Sciatic nerve (tissue), 2 donors: ENCODE data around the gene RPP21. TPM values are rescaled to one million over a fixed set of nuclear protein-coding genes. Genes with fewer than 3 reads are reported as not detected.
"Not testable (repeated sequence)": the region's sequence is repeated elsewhere in the genome, so short reads cannot be mapped to it uniquely, and the experiment has no call there.

Experiments used
- ATAC-seq: fragments of 200-7000 bp; cut with Tn5 transposase; one replicate; pipeline ENCODE4 v1.9.1; 2020; ENCODE audit warnings: mild to moderate bottlenecking, moderate library complexity
- DNase-seq: peaks from one replicate; pipeline ENCODE4 v3.0.0-alpha.2; 2020; ENCODE audit warnings: low spot score
- intact Hi-C: fragments of 100-400 bp; cut with DNase I; formaldehyde crosslinking; loops from one replicate; pipeline ENCODE4 v1.14.2; 2022
- total RNA-seq: library from RNA; stranded (reverse); fragmentation: NEBNext Ultra II Directional; extraction: Animal tissue kit (Norgen Biotek cat#: 25700); gene quantifications from one replicate; pipeline ENCODE4 v1.2.1, GENCODE V29; 2021
- donor health status: DM: no; HTN: no; CAD: no.
- donor health status: DM: no; HTN: no; CAD: no.

The RPP21 gene
- total RNA-seq, 1 donor from 2014 or later = 36.7 TPM

DNA sequence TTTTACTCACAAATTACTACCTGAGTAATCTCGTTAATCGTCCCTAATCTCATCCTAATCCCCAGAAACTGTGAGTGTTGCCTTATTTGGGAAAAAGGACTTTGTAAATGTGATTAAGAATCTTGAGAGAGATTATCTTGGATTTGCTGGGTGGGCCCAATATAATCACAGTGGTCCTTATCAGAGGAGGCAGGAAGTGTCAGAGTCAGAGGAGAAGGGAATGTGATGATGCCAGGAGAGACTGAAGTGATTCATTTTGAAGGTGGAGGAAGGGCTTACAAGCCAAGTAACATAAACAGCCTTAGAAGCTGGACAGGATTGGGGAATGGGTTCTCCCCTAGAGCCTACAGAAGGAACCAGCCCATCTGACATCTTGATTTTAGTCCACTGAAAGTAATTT lies 16.7 kb downstream of the RPP21 start:
- DNase-seq = no peak
- intact Hi-C loops = no loop called here

DNA sequence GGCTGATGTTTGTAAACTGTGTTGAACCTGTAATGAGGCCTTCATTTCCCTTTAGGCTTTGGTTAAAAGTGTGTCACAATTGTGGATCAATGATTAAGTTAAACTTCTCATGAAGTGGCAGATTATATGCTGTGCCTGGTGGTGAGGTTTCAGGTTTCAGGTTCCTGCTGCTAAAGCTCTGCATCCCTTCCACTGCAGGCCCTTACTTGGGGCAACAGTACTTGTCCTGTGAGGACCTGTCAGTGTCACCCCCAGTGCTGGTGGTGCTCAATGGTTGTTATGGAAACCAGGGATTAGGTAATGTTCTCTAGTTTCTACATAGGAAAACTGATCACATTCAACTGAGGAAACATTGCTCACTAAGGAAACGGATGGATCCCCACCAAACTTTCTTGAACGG lies 18.5 kb downstream of the RPP21 start:
- ATAC-seq (no peak), DNase-seq (no peak)
- intact Hi-C loops = no loop called here

More for the DNA sequence above, 16.7 kb downstream of the RPP21 start:
- no peak for ATAC-seq

DNA sequence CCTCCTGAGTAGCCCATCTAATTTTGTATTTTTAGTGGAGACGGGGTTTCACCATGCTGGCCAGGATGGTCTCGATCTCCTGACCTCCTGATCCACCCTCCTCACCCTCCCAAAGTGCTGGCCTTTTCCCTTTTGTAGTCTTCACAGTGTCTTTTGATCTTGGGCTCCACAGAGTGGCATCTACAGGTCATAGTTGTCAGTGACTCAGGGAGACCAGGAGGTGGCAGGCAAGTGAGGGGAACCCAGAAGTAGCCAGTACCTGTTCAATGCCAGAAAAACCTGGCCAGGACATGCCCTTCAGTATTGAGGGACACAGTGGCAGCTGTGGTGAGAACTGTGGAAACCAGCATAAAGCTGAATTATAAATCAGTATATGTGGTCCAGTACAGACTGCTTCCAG lies 19.6 kb downstream of the RPP21 start:
- no peak for ATAC-seq
- intact Hi-C loops = no loop called here
- DNase-seq = no peak

DNA sequence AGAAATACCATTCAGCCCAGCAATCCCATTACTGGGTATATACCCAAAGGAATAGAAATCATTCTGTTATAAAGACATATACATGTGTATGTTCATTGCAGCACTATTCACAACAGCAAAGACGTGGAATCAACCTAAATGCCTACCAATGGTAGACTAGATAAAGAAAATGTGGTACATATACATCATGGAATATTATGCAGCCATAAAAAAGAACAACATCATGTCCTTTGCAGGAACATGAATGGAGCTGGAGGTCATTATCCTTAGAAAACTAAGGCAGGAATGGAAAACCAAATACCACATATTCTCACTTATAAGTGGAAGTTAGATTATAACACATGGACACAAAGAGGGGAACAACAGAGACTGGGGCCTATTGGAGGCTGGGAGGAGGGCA lies 24.3 kb downstream of the RPP21 start:
- DNase-seq, ATAC-seq, intact Hi-C loops: not testable (repeated sequence)

DNA sequence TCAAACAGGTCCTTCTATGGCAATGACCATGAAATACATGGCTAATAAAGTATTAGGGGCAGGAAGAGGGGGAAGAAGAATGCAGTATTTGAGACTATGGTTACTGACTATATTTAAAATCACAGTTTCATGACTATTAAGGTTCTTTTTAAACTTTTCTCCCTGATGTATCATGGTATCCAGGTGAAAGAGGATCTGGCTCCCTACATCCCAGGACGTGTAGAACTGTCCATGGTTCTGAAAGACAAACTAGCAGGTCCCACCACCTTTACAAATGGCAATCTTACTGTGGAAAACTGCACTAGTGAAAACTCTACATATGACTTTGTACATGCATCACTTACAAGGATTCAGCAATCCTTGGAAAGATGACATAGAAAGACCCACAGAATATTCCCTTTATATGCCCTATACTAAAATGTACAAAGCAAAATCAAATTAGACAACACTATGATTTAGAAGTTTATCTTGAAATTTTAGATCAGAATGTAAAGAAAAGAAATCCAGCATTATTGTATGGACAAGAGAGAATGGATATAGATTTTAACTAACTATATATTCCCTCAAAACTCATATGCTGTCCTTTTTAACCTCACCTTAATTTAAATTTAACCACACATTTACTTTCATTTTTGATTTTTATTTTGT lies 33.5 kb downstream of the RPP21 start:
- intact Hi-C loops = no loop called here
- ATAC-seq = no peak
- no peak for DNase-seq

DNA sequence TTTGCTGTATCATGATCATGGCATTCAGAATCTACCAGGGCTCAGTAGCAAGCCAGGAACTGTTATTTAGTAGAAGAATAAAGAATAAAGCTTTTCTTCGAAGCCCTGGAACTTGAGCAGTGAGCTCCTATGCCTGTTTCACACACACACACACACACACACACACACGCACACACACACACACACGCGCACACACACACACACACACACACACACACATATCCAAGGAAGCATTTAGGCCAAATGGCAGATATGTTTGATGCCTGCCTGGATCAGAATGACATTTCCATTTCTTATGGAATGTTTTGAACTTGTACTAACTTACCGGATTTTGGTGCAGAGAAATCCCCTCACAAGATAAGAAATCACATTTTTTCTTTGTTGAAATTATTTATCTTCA lies 35.5 kb downstream of the RPP21 start:
- intact Hi-C loops = no loop called here
- no peak for ATAC-seq
- DNase-seq = no peak

DNA sequence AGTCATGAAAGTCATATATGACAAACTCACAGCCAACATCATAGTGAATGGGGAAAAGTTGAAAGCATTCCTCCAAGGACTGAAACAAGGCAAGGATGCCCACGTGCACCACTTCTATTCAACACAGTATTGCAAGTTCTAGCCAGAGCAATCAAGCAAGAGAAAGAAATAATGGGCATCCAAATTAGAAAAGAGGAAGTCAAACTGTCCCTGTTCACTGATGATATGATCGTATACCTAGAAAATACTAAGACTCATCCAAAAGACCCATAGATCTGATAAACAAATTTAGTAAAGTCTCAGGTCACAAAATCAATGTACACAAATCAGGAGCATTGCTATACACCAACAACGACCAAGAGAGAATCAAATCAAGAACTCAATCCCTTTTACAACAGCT lies 41.2 kb downstream of the RPP21 start:
- DNase-seq (no peak), ATAC-seq (no peak)
- intact Hi-C loops = no loop called here

DNA sequence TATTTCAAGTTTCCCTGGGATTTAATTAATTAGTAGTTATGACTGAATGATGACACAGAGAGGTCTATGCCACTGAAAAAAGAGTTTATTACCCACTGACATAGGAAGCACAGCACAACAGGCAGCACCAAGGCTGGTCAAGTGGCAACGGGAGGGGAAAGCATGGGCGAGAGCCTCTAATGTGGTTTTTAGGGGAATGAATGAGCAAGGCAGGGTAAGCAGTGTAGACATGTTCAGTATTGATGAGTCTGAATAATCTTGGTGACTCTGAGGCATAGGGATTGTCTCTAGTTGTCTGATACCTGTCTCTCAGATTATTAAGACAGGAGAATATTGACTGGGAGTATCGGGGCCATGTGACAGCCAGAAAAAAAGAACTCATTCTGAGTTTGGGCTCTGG lies 46.3 kb downstream of the RPP21 start:
- intact Hi-C loops = no loop called here
- DNase-seq (no peak), ATAC-seq (no peak)

DNA sequence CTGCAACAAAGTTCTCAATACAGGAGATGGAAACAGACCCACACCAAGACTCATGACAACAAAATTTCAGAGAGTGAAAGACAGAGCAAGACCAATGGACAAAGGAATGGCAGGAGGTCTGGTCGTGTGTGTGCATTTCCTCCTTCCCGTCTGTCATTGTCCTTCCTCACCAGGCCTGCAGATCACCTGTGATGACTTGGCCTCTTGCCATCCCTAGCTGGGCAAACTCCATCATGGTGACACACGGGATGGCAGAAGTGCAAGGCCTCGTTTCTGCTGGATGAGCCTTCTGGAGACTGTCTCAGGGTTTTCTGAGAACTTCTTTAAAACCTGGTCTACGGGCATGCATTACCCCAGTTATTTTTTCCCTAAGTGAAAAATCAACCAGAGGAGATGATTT lies 49.2 kb downstream of the RPP21 start:
- no peak for DNase-seq
- intact Hi-C loops = no loop called here
- no peak for ATAC-seq

Other genes starting within 250 kb of the RPP21 start
- not detected for gene TRIM31, start 232.1 kb upstream of the RPP21 start, total RNA-seq
- not detected for gene TRIM40, start 209.0 kb upstream of the RPP21 start, total RNA-seq
- gene TRIM10, start 183.9 kb upstream of the RPP21 start, total RNA-seq = 0.62 TPM
- gene TRIM15, start 181.6 kb upstream of the RPP21 start, total RNA-seq = not detected
- 42.6 TPM for gene TRIM26, start 131.8 kb upstream of the RPP21 start, total RNA-seq
- 18.0 TPM for gene TRIM39, start 18.2 kb upstream of the RPP21 start, total RNA-seq
- 546 TPM for gene HLA-E, start 144.4 kb downstream of the RPP21 start, total RNA-seq
- gene GNL1, start 211.3 kb downstream of the RPP21 start, total RNA-seq = 63.3 TPM
- 10.9 TPM for gene PRR3, start 212.1 kb downstream of the RPP21 start, total RNA-seq
- 39.1 TPM for gene ABCF1, start 226.3 kb downstream of the RPP21 start, total RNA-seq